Measurements from ENCODE around the gene ADGRD2. TPM values are rescaled to one million over a fixed set of nuclear protein-coding genes. Genes with fewer than 3 reads are reported as not detected.

The ADGRD2 gene
- total and polyA plus RNA-seq, 9 of the 15 experiments (the other 6 are each of a cell fraction or from before 2014, with no cell fraction given): not detected

- TF ChIP-seq ZNF740 (CRISPR knock-in tag; IDR thresholded peaks at IDR 0.05): no peak
- TF ChIP-seq ZNF740 (tag; IDR thresholded peaks at IDR 0.05): no peak
- TF ChIP-seq TFAP4 (CRISPR knock-in tag; IDR thresholded peaks at IDR 0.05; ENCODE audit: borderline replicate concordance): no peak
- no peak for TF ChIP-seq PATZ1 (CRISPR knock-in tag; IDR thresholded peaks at IDR 0.05; ENCODE audit: borderline replicate concordance)
- TF ChIP-seq ZNF217 (CRISPR knock-in tag; IDR thresholded peaks at IDR 0.05): no peak
- TF ChIP-seq ZBTB8A (IDR thresholded peaks at IDR 0.05; ENCODE audit: partially characterized antibody): no peak
- no peak for TF ChIP-seq ELF2 (CRISPR knock-in tag; IDR thresholded peaks at IDR 0.05)
- TF ChIP-seq ZFP91 (CRISPR knock-in tag; IDR thresholded peaks at IDR 0.05): no peak
These were observed 47.8 kb downstream of the ADGRD2 start (continued) for GRCh38 chr9:124498040-124498439.

All from K562 (cell line).